Stimulated activated CD4-positive, alpha-beta T cell treated with anti-CD3 and anti-CD28 coated beads, Interleukin-15, amount 100 ng/mL, for 24 hours (primary cell): Measurements from ENCODE around the gene ASIC2.

ENCODE experiments used
- DNase-seq: peaks from one replicate; pipeline ENCODE4 v3.0.0-alpha.2; 2020

Gene ASIC2

GRCh38 chr17:33202796-33203495, 90.1 kb downstream of the ASIC2 start:
- no peak for DNase-seq

DNA sequence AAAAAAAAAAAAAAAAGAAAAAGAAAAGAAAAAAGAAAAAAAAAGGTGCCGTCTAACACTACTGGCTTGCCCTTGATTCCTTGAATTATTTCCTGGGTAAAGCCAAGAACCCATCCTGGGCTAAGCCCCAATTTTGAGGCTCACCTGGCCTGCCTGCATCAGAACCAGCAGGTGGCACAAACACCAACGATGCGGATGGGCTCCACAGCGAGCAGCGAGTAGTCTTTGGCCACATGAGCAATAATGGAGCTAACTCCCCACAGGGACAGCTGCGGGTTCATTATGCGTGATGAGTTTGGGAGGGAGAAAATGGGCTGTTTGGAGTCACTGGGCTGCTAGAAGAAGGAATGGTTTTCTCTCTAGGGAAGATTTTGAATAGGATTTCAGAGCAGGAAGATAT, 91.1 kb downstream of the ASIC2 start:
- DNase-seq: no peak

DNA sequence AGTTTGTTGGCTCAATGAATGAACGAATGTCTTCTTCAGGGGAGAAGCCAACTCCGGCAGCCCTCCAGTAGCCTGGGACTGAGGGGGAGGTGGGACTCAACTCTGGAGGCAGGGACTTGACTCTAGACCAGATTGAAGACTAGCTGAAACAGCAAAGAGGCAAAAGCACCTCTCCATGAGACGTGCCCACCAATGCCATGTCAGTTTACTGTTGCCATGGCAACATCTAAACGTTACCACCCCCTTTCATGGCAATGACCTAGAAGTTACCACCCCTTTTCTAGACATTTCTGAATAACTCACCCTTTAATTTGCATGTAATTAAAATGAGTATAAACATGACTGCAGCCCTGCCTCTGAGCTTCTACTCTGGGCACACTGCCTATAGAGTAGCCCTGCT, 91.8 kb downstream of the ASIC2 start:
- no peak for DNase-seq

DNA sequence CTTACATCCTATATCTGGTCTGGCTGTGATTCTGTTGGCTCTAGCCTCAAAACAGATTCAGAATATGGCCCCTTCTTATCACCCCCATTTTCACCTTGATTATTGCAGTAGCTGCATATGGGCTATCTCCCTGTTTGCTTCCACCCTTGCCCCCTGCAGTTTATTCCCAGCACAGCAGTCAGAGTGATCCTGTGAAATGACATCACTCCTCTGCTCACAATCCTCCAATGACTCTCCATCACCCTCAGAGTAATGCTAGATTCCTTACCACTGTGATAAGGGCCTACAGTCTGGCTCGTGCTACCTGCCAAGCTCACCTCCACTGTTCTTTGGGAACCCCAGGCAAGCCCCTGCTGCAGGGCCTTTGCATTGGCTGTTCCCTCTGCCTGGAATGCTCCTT, 92.5 kb downstream of the ASIC2 start:
- no peak for DNase-seq

DNA sequence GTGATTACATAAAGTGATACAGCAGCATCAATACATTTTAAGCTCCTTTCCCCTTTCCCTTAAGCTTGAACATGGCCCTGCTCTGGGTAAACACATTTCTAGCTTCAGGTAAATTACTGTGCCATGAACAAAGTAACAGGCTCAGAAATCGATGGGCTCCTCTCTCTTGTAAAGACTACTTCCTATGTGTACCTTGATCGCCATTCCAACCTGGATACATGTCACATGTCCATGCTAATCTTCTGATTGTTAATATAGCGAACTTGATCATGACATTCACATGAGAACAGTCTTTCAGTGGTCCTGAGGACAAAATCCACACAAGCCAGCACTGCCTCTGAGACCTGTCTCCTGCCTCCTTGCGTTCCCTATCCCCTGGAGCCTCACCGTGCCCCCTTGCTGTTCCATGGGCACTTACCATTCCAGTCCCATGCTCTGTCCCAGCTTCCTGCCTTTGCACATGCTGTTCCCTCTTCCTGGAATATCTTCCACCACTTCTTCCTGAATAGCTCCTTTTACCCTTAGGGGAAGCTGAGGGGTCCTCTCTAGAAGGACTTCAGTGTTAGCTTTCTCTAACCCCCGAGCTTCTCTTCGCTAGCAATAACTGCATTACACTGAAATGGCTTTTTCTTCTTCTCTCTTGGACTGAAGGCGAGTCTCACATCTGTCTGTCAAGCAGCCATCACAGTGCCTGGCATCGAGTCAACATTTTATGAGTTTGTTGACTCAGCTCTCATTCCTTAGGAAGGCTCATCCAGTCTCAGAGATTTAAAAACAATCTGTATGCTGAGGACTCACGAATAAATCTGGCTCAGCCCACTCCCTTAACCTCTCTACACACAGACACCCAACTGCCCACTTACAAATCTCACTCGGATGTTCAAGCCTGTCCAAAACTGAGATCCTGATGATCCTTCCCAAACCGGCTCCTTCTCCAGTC, 93.3 kb downstream of the ASIC2 start:
- no peak for DNase-seq

GRCh38 chr17:33198954-33199353, 94.1 kb downstream of the ASIC2 start:
- no peak for DNase-seq

DNA sequence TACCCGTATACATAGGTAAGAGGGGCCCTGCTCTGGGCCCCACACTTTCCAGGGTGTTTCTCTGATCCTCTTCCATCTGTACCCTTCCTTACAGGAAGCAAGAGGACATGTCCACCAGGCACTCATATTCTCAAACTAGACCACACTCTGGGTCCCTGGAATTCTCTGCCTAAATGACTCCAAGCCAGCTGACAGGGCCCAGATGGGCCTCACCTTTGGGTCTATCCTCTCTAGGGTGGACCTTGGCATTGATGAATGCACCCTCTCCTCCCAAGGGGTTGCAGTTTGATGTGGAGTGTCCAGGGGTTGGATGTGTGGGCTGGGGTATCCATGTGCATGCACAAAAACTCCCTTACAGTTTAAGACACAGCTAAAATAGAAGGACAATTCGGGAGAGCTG, 95.8 kb downstream of the ASIC2 start:
- DNase-seq: no peak

DNA sequence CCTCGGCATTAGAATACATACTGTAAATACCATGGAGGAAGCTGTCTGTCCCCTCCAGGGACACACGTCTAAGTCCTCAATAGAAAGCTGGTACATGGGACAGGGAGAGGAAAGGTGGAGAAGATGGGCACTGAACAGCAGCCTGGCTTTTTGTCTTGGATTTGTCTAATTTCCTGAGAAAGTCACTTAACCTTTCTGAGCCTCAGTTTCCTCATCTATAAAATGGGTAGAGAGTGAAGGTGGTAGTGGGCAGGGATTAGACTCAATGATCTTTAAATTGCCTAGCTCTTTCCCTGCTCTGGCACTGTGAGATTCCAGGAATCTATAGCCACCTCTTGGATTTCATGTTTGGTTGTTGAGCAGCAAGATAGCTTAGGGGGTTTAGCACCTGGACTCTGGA, 96.2 kb downstream of the ASIC2 start:
- no peak for DNase-seq

DNA sequence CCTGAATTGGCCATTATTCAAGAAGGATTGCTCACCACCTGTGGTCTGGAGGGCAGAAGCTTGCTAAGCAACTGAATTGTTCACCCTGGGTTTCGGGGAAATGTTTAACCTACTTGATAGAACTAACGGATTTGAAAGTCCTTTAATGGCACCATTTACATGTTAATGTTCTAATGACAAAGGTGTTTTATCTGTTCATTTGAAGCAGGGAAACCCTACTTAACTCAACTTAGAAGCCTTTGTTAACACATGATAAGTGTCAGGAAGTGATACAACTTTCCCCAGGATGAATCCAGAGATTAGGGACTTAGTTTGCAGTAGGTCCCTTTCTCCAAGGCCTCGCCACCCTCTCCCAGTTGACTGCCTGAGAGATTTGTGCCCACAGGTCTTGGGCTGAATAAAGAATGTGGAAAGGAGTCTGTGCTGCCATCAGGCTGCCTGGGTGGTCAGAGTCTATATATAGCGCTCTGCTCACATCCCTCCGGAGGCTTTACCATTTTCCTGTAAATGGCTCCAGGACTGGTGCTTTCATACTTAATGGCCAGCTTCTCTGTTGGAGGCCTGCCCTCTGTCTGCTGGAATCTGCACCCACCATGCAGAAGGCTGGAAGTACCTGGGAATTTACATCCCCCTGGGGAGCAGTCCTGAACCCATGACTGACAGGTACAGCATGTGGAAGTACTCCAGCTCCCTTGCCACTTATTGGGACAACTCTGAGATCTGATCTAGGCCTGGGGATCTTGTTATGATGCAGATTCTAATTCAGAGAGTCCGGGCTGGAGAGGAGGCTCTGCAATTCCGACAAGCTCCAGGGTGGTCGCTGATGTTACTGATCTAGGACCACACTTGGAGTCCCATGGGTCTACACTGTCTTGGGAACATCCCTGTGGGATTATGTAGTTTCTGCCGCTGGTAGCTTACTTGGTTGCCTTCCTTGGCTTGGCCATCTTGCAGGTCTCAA, 99.9 kb downstream of the ASIC2 start:
- DNase-seq: no peak

- no peak for DNase-seq
Measured at GRCh38 chr17:33183487-33184026, 109.5 kb downstream of the ASIC2 start.

DNA sequence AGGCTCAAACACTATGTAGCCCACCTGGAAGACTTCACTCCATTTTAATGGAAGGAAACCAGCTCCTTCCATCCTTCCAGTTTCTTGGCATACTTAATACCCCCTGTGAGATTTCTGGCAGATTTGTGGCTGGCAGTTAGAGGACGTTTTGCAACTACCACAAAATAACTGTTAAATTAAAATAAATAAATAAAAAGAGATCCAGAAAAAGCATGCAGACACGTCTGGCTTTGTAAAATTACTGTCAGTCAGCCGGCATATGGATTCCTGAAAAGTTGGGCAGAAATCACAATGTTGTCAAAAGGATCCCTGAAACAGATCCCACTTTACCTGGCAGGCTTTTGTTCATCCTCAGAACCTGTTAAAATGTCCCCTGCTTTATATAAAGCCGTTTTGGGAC, 113.9 kb downstream of the ASIC2 start:
- no peak for DNase-seq

GRCh38 chr17:33178681-33179080, 114.4 kb downstream of the ASIC2 start:
- DNase-seq: no peak

GRCh38 chr17:33175562-33175961, 117.5 kb downstream of the ASIC2 start:
- no peak for DNase-seq

DNA sequence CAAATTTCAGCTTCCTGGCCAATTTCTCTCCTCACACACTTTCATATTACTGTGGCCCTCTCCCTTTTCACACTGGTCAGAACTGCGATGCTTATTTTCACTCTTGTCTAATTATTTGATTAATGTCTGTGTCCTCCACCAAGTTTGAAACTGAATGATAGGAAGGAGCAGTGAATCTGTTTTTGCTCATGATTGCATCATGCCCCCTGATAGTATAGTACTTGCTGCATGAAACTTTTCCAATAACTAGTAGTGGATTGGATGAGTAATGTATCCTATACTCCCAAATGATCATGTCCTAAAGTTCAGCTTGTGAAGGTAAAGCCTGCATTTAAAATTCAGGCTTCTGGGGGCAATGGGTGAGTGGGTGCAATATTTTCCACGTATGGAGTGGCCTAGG, 121.2 kb downstream of the ASIC2 start:
- DNase-seq: no peak

- DNase-seq: no peak
Measured at GRCh38 chr17:33169580-33170285, 123.4 kb downstream of the ASIC2 start.

DNA sequence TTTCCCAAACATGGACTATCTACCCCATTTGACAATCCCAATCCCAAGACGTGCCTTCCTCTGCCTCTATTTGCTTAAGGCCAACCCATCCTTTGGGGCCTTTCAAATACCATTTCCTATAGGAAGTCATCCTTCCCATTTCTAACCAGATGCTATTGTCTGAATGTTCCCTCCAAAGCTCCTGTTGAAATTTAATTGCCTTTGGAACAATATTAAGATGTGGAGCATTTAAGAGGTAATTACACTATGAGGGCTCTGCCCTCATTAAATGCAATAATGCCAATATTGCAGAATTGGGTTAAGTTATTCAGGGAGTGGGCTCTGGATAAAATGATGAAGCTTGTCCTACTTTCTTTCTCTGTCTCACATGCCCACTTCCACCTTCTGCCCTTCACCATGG, 125.4 kb downstream of the ASIC2 start:
- no peak for DNase-seq

DNA sequence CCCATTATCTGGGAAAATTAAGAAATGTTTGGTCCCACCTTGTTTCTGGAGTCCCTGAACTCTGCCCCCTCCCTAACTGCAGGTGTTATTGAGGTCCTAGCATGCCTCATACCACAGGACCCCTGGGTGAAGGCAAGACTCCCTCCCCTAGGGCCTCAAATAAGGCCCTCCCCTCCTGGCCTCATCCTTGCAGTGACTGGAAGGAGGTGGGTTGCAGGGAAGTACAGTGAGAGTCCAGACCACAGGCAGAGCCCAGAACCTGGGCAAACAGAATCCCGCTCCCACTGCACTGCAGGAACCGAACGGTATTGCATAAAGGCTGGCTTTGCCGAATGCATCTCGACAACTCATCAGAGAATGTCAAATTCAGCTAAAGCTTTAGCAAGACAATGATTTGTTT, 126.6 kb downstream of the ASIC2 start:
- DNase-seq: no peak

DNA sequence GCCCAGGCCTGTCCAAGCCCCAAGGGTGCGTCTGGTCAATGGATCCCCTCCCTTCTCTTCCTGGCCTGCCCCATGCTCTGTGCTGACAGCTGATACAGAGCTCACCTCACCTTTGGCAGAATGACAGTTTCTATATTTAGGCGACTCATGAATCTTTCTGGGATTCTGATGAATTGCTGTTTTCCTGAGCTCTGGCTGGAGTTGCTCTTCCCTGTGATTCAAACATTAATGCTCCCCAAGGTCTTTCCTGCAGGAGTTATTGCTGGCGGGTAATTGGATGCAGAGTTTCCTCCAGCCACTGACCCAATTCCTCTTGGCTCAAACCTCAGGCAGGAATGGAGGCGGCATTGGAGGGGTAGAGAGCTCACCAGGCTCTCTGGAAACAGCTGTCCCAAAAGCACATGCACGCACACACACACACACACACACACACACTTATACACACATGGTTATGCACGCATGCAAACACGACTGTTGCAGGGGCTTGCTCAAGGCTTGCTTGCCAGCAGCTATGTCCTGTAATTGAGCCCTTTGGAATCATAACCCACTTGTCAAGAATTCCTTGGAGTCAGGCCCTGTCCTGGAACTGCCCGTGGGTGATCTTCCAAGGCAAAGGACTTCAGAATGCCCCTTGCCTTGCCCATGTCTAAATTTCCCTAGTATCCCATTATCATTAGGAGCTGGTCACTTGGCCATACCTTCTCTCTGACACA, 128.8 kb downstream of the ASIC2 start:
- no peak for DNase-seq

DNA sequence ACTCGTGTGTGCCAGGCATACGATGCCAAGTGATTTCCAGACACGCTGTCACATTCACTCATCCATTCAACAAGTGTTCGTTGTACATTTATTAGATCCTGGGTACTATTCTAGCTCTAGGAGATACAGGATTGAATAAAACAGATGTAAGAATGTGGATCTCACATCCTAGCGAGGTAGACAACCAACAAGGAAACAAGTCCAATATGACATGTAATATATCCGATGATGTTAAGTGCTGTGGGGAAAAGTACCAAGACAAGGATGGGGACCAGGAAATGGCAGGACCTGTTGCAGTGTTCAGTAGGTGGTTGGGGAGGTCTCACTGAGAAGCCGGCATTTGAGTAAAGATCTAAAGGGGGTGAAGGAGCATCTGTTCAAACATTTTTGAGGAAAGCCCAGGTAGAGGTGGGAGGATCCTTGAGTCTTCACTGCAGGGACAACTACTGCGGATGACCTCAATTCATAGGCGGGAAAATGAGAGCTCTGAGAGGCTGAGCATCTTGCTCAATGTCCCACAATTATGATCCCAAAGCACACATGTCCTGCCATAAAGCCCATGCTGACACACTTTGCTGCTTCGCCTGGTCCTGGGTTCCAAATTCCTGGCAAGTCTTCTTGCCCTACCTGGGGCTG, 129.4 kb downstream of the ASIC2 start:
- no peak for DNase-seq

- DNase-seq: no peak
Measured at GRCh38 chr17:33154869-33155455, 138.1 kb downstream of the ASIC2 start.

GRCh38 chr17:33152783-33153182, 140.3 kb downstream of the ASIC2 start:
- no peak for DNase-seq
